SK-N-SH treated with all-trans-retinoic acid at 6 μM for 48 hours (cell line): ENCODE data around the gene REPS1.
A peak's percentile ranks its signal among the peaks of the same experiment; 100 is the strongest.

Experiments used
- ATAC-seq: fragments of 200-7000 bp; cut with Tn5 transposase; 3 replicates; pipeline ENCODE4 v1.9.1; 2020; ENCODE audit warnings: mild to moderate bottlenecking, moderate library complexity
- ARNTL ChIP-seq: fragments of 450-650 bp; formaldehyde crosslinking; IDR thresholded peaks from 2 replicates; pipeline ENCODE4 v1.5.0; 2020; ENCODE audit warnings: low read depth, mild to moderate bottlenecking, moderate library complexity, borderline replicate concordance
- BACH2 ChIP-seq: fragments of 250-450 bp; sonication (Bioruptor Pico); IDR thresholded peaks from 2 replicates; pipeline ENCODE4 v1.9.0; 2021; ENCODE audit warnings: mild to moderate bottlenecking, borderline replicate concordance
- CSDC2 ChIP-seq: fragments of 250-450 bp; sonication (Bioruptor Pico); IDR thresholded peaks from 2 replicates; pipeline ENCODE4 v1.5.0; 2020; ENCODE audit warnings: mild to moderate bottlenecking, moderate library complexity
- GLIS3 ChIP-seq: fragments of 250-450 bp; sonication (Bioruptor Pico); IDR thresholded peaks from 2 replicates; pipeline ENCODE4 v1.5.0; 2020; ENCODE audit warnings: mild to moderate bottlenecking, moderate library complexity
- ISL1 ChIP-seq: fragments of 250-450 bp; sonication (Bioruptor Pico); IDR thresholded peaks from 2 replicates; pipeline ENCODE4 v2.1.2; 2022; ENCODE audit warnings: mild to moderate bottlenecking, moderate library complexity
- PPARA ChIP-seq: fragments of 250-450 bp; sonication (Bioruptor Pico); IDR thresholded peaks from 2 replicates; pipeline ENCODE4 v1.5.0; 2020; ENCODE audit warnings: mild to moderate bottlenecking, borderline replicate concordance
- RARB ChIP-seq: fragments of 250-450 bp; sonication (Bioruptor Pico); IDR thresholded peaks from 2 replicates; pipeline ENCODE4 v1.8.0; 2021; ENCODE audit warnings: mild to moderate bottlenecking, moderate library complexity
- SNAI2 ChIP-seq: fragments of 250-450 bp; sonication (Bioruptor Pico); IDR thresholded peaks from 2 replicates; pipeline ENCODE4 v1.5.0; 2020; ENCODE audit warnings: mild to moderate bottlenecking, moderate library complexity
- TCF4 ChIP-seq: fragments of 250-450 bp; sonication (Bioruptor Pico); IDR thresholded peaks from 2 replicates; pipeline ENCODE4 v1.8.0; 2021; ENCODE audit warnings: mild to moderate bottlenecking, moderate library complexity, borderline replicate concordance
- TOX ChIP-seq: fragments of 250-450 bp; sonication (Bioruptor Pico); IDR thresholded peaks from 2 replicates; pipeline ENCODE4 v1.8.0; 2021; ENCODE audit warnings: mild to moderate bottlenecking, moderate library complexity, borderline replicate concordance
- ZC3H10 ChIP-seq: fragments of 250-450 bp; sonication (Bioruptor Pico); IDR thresholded peaks from 2 replicates; pipeline ENCODE4 v1.5.1; 2021; ENCODE audit warnings: mild to moderate bottlenecking, moderate library complexity
- ZFP3 ChIP-seq: fragments of 250-450 bp; sonication (Bioruptor Pico); IDR thresholded peaks from 2 replicates; pipeline ENCODE4 v1.5.0; 2020; ENCODE audit warnings: mild to moderate bottlenecking, moderate library complexity
- ZFP30 ChIP-seq: fragments of 450-650 bp; formaldehyde crosslinking; IDR thresholded peaks from 2 replicates; pipeline ENCODE4 v1.5.0; 2022; ENCODE audit warnings: mild to moderate bottlenecking, moderate library complexity
- ZNF565 ChIP-seq: fragments of 450-650 bp; formaldehyde crosslinking; conservative IDR thresholded peaks from 2 replicates; pipeline ENCODE4 v1.5.0; 2020; ENCODE audit warnings: low read depth, mild to moderate bottlenecking, moderate library complexity
- ZNF70 ChIP-seq: fragments of 450-650 bp; formaldehyde crosslinking; IDR thresholded peaks from 2 replicates; pipeline ENCODE4 v1.5.0; 2020; ENCODE audit warnings: mild to moderate bottlenecking, moderate library complexity
- ZNF8 ChIP-seq: fragments of 450-650 bp; formaldehyde crosslinking; IDR thresholded peaks from 2 replicates; pipeline ENCODE4 v1.5.0; 2020; ENCODE audit warnings: mild to moderate bottlenecking, moderate library complexity
- TF ChIP-seq, protein P1 (sequence below): fragments of 250-450 bp; sonication (Bioruptor Pico); IDR thresholded peaks from 2 replicates; pipeline ENCODE4 v1.5.0; 2020; ENCODE audit warnings: mild to moderate bottlenecking, moderate library complexity
- TF ChIP-seq, protein P2 (sequence below): fragments of 250-450 bp; sonication (Bioruptor Pico); IDR thresholded peaks from 2 replicates; pipeline ENCODE4 v1.5.1; 2021; ENCODE audit warnings: mild to moderate bottlenecking, moderate library complexity
- TF ChIP-seq, protein P3 (sequence below): fragments of 250-450 bp; sonication (Bioruptor Pico); IDR thresholded peaks from 2 replicates; pipeline ENCODE4 v1.8.0; 2020; ENCODE audit warnings: mild to moderate bottlenecking, moderate library complexity, borderline replicate concordance
- TF ChIP-seq, protein P4 (sequence below): fragments of 250-450 bp; sonication (Bioruptor Pico); IDR thresholded peaks from 2 replicates; pipeline ENCODE4 v1.8.0; 2021; ENCODE audit warnings: low read depth, mild to moderate bottlenecking, moderate library complexity, borderline replicate concordance
- TF ChIP-seq, protein P5 (sequence below): fragments of 250-450 bp; sonication (Bioruptor Pico); IDR thresholded peaks from 2 replicates; pipeline ENCODE4 v1.5.1; 2020; ENCODE audit warnings: low read depth, mild to moderate bottlenecking, moderate library complexity

Gene REPS1

DNA sequence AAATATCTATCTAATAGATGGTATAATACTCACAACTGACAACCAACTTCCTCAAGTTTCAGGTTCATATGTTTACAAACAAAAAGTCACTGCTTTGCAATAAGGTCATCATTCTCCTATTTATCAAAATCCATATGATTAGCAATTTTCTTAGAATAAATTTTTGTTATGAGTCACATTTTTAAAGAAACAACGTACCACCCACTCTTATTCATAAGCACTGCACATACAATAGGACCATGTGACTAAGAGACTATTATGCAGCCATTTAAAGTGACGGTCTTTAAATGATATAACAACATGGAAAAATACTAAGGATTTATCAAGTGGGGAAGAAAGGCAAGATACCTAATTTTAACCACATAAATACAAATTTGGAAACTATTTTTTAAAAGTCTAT lies 40.0 kb downstream of the REPS1 start (continued):
- TF ChIP-seq, protein P1, sequence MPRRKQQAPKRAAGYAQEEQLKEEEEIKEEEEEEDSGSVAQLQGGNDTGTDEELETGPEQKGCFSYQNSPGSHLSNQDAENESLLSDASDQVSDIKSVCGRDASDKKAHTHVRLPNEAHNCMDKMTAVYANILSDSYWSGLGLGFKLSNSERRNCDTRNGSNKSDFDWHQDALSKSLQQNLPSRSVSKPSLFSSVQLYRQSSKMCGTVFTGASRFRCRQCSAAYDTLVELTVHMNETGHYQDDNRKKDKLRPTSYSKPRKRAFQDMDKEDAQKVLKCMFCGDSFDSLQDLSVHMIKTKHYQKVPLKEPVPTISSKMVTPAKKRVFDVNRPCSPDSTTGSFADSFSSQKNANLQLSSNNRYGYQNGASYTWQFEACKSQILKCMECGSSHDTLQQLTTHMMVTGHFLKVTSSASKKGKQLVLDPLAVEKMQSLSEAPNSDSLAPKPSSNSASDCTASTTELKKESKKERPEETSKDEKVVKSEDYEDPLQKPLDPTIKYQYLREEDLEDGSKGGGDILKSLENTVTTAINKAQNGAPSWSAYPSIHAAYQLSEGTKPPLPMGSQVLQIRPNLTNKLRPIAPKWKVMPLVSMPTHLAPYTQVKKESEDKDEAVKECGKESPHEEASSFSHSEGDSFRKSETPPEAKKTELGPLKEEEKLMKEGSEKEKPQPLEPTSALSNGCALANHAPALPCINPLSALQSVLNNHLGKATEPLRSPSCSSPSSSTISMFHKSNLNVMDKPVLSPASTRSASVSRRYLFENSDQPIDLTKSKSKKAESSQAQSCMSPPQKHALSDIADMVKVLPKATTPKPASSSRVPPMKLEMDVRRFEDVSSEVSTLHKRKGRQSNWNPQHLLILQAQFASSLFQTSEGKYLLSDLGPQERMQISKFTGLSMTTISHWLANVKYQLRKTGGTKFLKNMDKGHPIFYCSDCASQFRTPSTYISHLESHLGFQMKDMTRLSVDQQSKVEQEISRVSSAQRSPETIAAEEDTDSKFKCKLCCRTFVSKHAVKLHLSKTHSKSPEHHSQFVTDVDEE (CRISPR knock-in tag): no peak
- TF ChIP-seq TCF4 (CRISPR knock-in tag): no peak

DNA sequence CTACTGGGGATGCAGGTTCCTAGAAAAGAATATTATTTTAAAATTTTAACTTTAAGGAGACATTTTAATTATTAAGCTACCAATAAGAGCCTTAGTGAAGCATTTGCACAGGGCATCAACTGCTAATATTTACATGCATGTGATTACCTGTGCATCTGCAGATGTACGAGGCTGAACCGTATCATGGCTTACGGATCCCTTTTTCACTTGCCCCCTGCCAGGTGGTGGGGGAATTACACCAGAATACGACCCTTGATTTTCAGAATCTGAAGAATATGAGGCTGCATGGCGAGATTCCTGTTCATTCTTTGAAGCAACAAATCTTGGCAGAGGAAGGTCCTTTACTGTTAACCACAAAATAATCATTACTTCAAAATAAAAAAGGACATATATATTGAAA lies 42.7 kb downstream of the REPS1 start:
- no peak for ATAC-seq
- no peak for TF ChIP-seq PPARA (CRISPR knock-in tag)
- no peak for TF ChIP-seq ARNTL (CRISPR knock-in tag)
- no peak for TF ChIP-seq TOX (CRISPR knock-in tag)
- TF ChIP-seq, protein P1 (CRISPR knock-in tag): no peak
- TF ChIP-seq, protein P2, sequence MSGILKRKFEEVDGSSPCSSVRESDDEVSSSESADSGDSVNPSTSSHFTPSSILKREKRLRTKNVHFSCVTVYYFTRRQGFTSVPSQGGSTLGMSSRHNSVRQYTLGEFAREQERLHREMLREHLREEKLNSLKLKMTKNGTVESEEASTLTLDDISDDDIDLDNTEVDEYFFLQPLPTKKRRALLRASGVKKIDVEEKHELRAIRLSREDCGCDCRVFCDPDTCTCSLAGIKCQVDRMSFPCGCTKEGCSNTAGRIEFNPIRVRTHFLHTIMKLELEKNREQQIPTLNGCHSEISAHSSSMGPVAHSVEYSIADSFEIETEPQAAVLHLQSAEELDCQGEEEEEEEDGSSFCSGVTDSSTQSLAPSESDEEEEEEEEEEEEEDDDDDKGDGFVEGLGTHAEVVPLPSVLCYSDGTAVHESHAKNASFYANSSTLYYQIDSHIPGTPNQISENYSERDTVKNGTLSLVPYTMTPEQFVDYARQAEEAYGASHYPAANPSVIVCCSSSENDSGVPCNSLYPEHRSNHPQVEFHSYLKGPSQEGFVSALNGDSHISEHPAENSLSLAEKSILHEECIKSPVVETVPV (CRISPR knock-in tag): no peak
- TF ChIP-seq ZFP30 (CRISPR knock-in tag): no peak
- TF ChIP-seq, protein P3, sequence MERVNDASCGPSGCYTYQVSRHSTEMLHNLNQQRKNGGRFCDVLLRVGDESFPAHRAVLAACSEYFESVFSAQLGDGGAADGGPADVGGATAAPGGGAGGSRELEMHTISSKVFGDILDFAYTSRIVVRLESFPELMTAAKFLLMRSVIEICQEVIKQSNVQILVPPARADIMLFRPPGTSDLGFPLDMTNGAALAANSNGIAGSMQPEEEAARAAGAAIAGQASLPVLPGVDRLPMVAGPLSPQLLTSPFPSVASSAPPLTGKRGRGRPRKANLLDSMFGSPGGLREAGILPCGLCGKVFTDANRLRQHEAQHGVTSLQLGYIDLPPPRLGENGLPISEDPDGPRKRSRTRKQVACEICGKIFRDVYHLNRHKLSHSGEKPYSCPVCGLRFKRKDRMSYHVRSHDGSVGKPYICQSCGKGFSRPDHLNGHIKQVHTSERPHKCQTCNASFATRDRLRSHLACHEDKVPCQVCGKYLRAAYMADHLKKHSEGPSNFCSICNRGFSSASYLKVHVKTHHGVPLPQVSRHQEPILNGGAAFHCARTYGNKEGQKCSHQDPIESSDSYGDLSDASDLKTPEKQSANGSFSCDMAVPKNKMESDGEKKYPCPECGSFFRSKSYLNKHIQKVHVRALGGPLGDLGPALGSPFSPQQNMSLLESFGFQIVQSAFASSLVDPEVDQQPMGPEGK (CRISPR knock-in tag): no peak
- TF ChIP-seq ISL1 (CRISPR knock-in tag): no peak
- TF ChIP-seq BACH2 (CRISPR knock-in tag): no peak
- TF ChIP-seq CSDC2: no peak

DNA sequence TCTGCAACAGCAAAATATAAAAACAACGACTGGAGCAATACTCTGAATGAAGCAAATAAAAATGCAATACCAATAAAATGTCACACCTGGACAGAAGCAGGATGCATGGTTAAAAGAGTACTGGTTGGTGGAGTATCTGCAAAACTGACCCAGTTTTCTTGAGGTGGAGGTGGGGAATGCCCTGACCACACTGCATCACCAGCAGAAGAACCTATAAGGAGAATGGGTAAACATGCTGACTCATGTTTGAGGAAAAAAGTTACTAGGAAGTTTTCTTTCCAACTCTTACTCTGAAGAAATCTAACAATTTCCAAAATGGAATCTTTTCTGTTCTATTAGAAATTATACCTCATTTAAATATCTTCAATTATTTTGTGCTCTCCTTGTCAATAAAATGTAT lies 43.6 kb downstream of the REPS1 start:
- ATAC-seq: peak; percentile 46; the same call in 2 of the 3 replicates
- TF ChIP-seq ZNF565 (CRISPR knock-in tag) (no peak), ARNTL (CRISPR knock-in tag) (no peak), BACH2 (CRISPR knock-in tag) (no peak), GLIS3 (CRISPR knock-in tag) (no peak), ZFP30 (CRISPR knock-in tag) (no peak), PPARA (CRISPR knock-in tag) (no peak), CSDC2 (no peak), ZFP3 (CRISPR knock-in tag) (no peak), ISL1 (CRISPR knock-in tag) (no peak), RARB (CRISPR knock-in tag) (no peak), ZNF70 (CRISPR knock-in tag) (no peak), SNAI2 (CRISPR knock-in tag) (no peak), TCF4 (CRISPR knock-in tag) (no peak), ZC3H10 (no peak), ZNF8 (CRISPR knock-in tag) (no peak), TOX (CRISPR knock-in tag) (no peak)
- TF ChIP-seq, protein P4, sequence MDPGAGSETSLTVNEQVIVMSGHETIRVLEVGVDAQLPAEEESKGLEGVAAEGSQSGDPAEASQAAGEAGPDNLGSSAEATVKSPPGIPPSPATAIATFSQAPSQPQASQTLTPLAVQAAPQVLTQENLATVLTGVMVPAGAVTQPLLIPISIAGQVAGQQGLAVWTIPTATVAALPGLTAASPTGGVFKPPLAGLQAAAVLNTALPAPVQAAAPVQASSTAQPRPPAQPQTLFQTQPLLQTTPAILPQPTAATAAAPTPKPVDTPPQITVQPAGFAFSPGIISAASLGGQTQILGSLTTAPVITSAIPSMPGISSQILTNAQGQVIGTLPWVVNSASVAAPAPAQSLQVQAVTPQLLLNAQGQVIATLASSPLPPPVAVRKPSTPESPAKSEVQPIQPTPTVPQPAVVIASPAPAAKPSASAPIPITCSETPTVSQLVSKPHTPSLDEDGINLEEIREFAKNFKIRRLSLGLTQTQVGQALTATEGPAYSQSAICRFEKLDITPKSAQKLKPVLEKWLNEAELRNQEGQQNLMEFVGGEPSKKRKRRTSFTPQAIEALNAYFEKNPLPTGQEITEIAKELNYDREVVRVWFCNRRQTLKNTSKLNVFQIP (CRISPR knock-in tag): no peak
- TF ChIP-seq, protein P5, sequence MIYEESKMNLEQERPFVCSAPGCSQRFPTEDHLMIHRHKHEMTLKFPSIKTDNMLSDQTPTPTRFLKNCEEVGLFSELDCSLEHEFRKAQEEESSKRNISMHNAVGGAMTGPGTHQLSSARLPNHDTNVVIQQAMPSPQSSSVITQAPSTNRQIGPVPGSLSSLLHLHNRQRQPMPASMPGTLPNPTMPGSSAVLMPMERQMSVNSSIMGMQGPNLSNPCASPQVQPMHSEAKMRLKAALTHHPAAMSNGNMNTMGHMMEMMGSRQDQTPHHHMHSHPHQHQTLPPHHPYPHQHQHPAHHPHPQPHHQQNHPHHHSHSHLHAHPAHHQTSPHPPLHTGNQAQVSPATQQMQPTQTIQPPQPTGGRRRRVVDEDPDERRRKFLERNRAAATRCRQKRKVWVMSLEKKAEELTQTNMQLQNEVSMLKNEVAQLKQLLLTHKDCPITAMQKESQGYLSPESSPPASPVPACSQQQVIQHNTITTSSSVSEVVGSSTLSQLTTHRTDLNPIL (CRISPR knock-in tag): no peak
- TF ChIP-seq, protein P2 (CRISPR knock-in tag): no peak
